Measurements from ENCODE around the gene ZBTB20. TPM values are rescaled to one million over a fixed set of nuclear protein-coding genes. Genes with fewer than 3 reads are reported as not detected.

ZBTB20 gene
- total RNA-seq, 1 experiment from 2014 or later = 26.5 TPM

- no peaks in the 10 kb centered on the region for H3K36me3 ChIP-seq (ENCODE audit: low read depth)
- peak overlapping the region; percentile 71 for H3K27ac ChIP-seq
- BruUV-seq (replicated peaks) = no TSS peak
- H3K4me2 ChIP-seq = 0 out of 2 replicates have a peak overlapping the region, but pooled peaks have one; percentile 15
- no peak overlapping the region for H3K4me3 ChIP-seq
- no peaks in the 10 kb centered on the region for H4K20me1 ChIP-seq (ENCODE audit: insufficient read depth)
- POLR2A ChIA-PET (ENCODE audit: unreplicated experiment) = no interaction called here
- peak in 1 of 2 experiments; percentile 47 for DNase-seq
- no peak overlapping the region; the same call in 1 of the 2 replicates for H2AFZ ChIP-seq
- no peak for TF ChIP-seq EZH2 (IDR thresholded peaks at IDR 0.05; ENCODE audit: low read depth)
- TF ChIP-seq CTCF (conservative IDR thresholded peaks at IDR 0.05) = no peak
- intact Hi-C loops (cut with micrococcal nuclease; ENCODE audit: unreplicated experiment) = loop anchor here (5.0 kb wide), 1 partner anchor 106 kb away; no protein-coding TSS in a partner anchor
- H3F3A ChIP-seq (ENCODE audit: insufficient read depth, low read depth) = no peaks in the 10 kb centered on the region
- H3K9me2 ChIP-seq (ENCODE audit: insufficient read depth) = no peaks in the 10 kb centered on the region
- H3K4me1 ChIP-seq (replicated peaks; ENCODE audit: insufficient read depth) = peaks cover 25% of the 10 kb centered on the region
- no peaks in the 10 kb centered on the region for H3K27me3 ChIP-seq (ENCODE audit: insufficient read depth, low read depth)
- no peaks in the 10 kb centered on the region; the same call in 1 of the 2 replicates for H3K9me3 ChIP-seq (ENCODE audit: insufficient read depth, low read depth)
- no peaks in the 10 kb centered on the region for H3K79me2 ChIP-seq (ENCODE audit: low read depth)
- CTCF ChIA-PET = interaction anchor here (0.7 kb wide), 1 partner anchor 1561 kb away, joined by 12 read pairs; no protein-coding TSS in a partner anchor
Measured at GRCh38 chr3:114650808-114651207, 496.3 kb downstream of the ZBTB20 start.

- no peaks in the 10 kb centered on the region; the same call in 1 of the 2 replicates for H3K9me3 ChIP-seq (ENCODE audit: insufficient read depth, low read depth)
- peak in 1 of 2 experiments; percentile 89 for DNase-seq
- BruUV-seq (replicated peaks) = no TSS peak
- H3K4me1 ChIP-seq (replicated peaks; ENCODE audit: insufficient read depth) = peaks cover 32% of the 10 kb centered on the region
- POLR2A ChIA-PET (ENCODE audit: unreplicated experiment) = no interaction called here
- intact Hi-C loops (cut with micrococcal nuclease; ENCODE audit: unreplicated experiment) = no loop called here
- H4K20me1 ChIP-seq (ENCODE audit: insufficient read depth) = no peaks in the 10 kb centered on the region
- H3F3A ChIP-seq (ENCODE audit: insufficient read depth, low read depth) = no peaks in the 10 kb centered on the region
- H3K27me3 ChIP-seq (ENCODE audit: insufficient read depth, low read depth) = no peaks in the 10 kb centered on the region
- no peak overlapping the region for H3K4me3 ChIP-seq
- H3K36me3 ChIP-seq (ENCODE audit: low read depth) = no peaks in the 10 kb centered on the region
- CTCF ChIA-PET = no interaction called here
- no peaks in the 10 kb centered on the region for H3K9me2 ChIP-seq (ENCODE audit: insufficient read depth)
- no peak overlapping the region for H2AFZ ChIP-seq
- H3K27ac ChIP-seq = peak overlapping the region; percentile 71
- TF ChIP-seq EZH2 (IDR thresholded peaks at IDR 0.05; ENCODE audit: low read depth) (no peak), CTCF (conservative IDR thresholded peaks at IDR 0.05) (no peak)
- H3K79me2 ChIP-seq (ENCODE audit: low read depth) = no peaks in the 10 kb centered on the region
- H3K4me2 ChIP-seq = peak overlapping the region; percentile 18
Measured at GRCh38 chr3:114649331-114649730, 497.8 kb downstream of the ZBTB20 start.

- H3K4me3 ChIP-seq = no peak overlapping the region
- H3K4me1 ChIP-seq (replicated peaks; ENCODE audit: insufficient read depth) = peaks cover 32% of the 10 kb centered on the region
- H3K4me2 ChIP-seq = no peak overlapping the region
- H3K36me3 ChIP-seq (ENCODE audit: low read depth) = no peaks in the 10 kb centered on the region
- no peak overlapping the region for H2AFZ ChIP-seq
- H3K9me2 ChIP-seq (ENCODE audit: insufficient read depth) = no peaks in the 10 kb centered on the region
- DNase-seq = no peak
- no peaks in the 10 kb centered on the region; the same call in 1 of the 2 replicates for H3K9me3 ChIP-seq (ENCODE audit: insufficient read depth, low read depth)
- H3K27me3 ChIP-seq (ENCODE audit: insufficient read depth, low read depth) = no peaks in the 10 kb centered on the region
- TF ChIP-seq EZH2 (IDR thresholded peaks at IDR 0.05; ENCODE audit: low read depth) = no peak
- TF ChIP-seq CTCF (conservative IDR thresholded peaks at IDR 0.05) = no peak
- ChIA-PET CTCF (no interaction called here), POLR2A (ENCODE audit: unreplicated experiment) (interaction anchor here (0.7 kb wide), 1 partner anchor 223 kb away, joined by 3 read pairs; no protein-coding TSS in a partner anchor)
- no peaks in the 10 kb centered on the region for H4K20me1 ChIP-seq (ENCODE audit: insufficient read depth)
- H3K27ac ChIP-seq = no peak overlapping the region
- H3F3A ChIP-seq (ENCODE audit: insufficient read depth, low read depth) = no peaks in the 10 kb centered on the region
- H3K79me2 ChIP-seq (ENCODE audit: low read depth) = no peaks in the 10 kb centered on the region
- no TSS peak for BruUV-seq (replicated peaks)
- intact Hi-C loops (cut with micrococcal nuclease; ENCODE audit: unreplicated experiment) = no loop called here
Measured at GRCh38 chr3:114646526-114646925, 500.6 kb downstream of the ZBTB20 start.

Measured in PC-9 (cell line).